H1 (cell line): ENCODE results near the gene PDZD2. TPM values are rescaled to one million over a fixed set of nuclear protein-coding genes. Genes with fewer than 3 reads are reported as not detected.

Experiments
- microRNA-seq, 2 experiments: library from miRNA; unstranded; fragments of <30 nt; microRNA quantifications; one replicate each; pipeline versions ENCODE4 to v1.2.0, GENCODE V29; 2016 to 2020; ENCODE audit warnings: borderline microRNAs expressed in 2 of 2, borderline number of aligned reads in 2 of 2, borderline replicate concordance in 1 of 2
- polyA plus RNA-seq, 7 experiments: library from polyadenylated mRNA; depleted of rRNA in 3 of 7; stranded (reverse) in 5 of 7; unstranded in 2 of 7; fragments of >200 nt in 5 of 7; fragments of 200-250 nt in 2 of 7; gene quantifications; 1 replicate in 5 of 7; 2 replicates in 1 of 7; 4 replicates in 1 of 7; pipeline versions ENCODE4 v1.2.1 to v1.2.3, GENCODE V29; 2011 to 2013; ENCODE audit warnings: missing spikeins in 2 of 7, mixed read lengths in 2 of 7
- small RNA-seq: library from polyadenylated mRNA; stranded (forward); fragments of <200 nt; extraction: miRNeasy Mini kit (QIAGEN cat#:217004); gene quantifications from one replicate; pipeline ENCODE3, GENCODE V24; 2013; ENCODE audit not compliant: insufficient read depth
- total RNA-seq: library from RNA; stranded (reverse); fragmentation: NEBNext Ultra II Directional; extraction: Animal tissue kit (Norgen Biotek cat#: 25700); gene quantifications from 2 replicates; pipeline ENCODE4 v1.2.1, GENCODE V29; 2021

The PDZD2 gene
- total and polyA plus RNA-seq, 2 of the 8 experiments (the other 6 are each of a cell fraction or from before 2014, with no cell fraction given): 1.2 to 6.8 TPM

Small RNAs within 50 kb of the gene (microRNA-seq; reads per million reads assigned to microRNA genes)
- 0 reads per million in 2 experiments for gene MIR4279

Small RNAs within 50 kb of the gene (small RNA-seq; reads per million reads assigned to genes)
- gene AC025458.1 (not detected), gene MIR4279 (not detected), gene RF00019 (not detected), gene RNU6-358P (not detected), gene RNU6-363P (not detected), gene RNU6-760P (not detected)

Other genes starting within 250 kb of the PDZD2 start
- 122 and 124 TPM in 2 replicates for gene DROSHA, start 107.0 kb upstream of the PDZD2 start, total RNA-seq
- 65.9 and 82.0 TPM in 2 replicates for gene DROSHA, start 107.0 kb upstream of the PDZD2 start, polyA plus RNA-seq (2011; rRNA removed)
- gene C5orf22, start 106.8 kb upstream of the PDZD2 start, total RNA-seq: 34.0 and 36.2 TPM in 2 replicates
- gene C5orf22, start 106.8 kb upstream of the PDZD2 start, polyA plus RNA-seq (2011; rRNA removed): 19.6 and 22.8 TPM in 2 replicates